HL-60/S4 treated with retinoic acid at 250 ng/mL for 4 days and 3 days (cell line): ENCODE measurements around the gene CCNY.

Source experiments
- in situ Hi-C: fragments of 300-500 bp; cut with MboI; formaldehyde crosslinking; loops from 2 replicates; pipeline ENCODE4 v1.7.0; 2022; ENCODE audit warnings: low sequenced_read_pairs

Gene CCNY

DNA sequence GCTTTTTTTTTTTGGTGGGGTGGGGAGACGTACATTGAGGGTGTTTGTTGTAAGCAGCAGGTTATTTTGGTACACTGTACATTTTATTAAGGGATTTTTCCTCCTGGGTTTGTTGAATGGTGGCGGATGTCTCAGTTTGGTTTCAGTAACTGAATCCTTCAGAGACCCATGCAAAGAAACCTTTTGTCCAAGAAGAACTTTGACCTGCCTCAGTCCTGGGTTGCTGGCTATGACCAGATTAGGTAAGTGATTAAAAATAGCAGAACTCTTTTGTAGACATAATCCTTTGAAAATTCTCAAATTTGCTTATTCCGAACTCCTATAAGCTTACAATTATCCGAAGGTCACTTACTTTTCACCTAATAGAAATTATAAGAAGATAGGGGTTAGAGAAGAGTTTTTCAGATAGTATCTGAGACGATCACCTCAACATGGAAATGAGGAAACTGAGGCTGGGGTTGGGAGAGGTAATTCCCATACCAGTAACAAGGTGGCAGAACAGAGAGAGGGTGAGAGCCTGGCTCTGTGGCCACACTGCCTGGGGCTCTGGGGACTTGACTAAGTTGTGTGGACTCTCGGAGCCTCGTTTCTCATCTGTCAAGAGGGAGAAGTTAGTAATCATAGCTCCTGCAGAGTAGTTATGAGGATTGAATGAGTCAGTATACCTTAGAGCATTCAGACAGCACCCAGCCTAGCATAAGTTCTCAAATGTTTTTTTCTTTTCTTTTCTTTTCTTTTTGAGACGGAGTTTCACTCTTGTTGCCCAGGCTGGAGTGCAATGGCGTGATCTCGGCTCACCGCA is 87.4 kb downstream of the CCNY start:
- in situ Hi-C loops: no loop called here

DNA sequence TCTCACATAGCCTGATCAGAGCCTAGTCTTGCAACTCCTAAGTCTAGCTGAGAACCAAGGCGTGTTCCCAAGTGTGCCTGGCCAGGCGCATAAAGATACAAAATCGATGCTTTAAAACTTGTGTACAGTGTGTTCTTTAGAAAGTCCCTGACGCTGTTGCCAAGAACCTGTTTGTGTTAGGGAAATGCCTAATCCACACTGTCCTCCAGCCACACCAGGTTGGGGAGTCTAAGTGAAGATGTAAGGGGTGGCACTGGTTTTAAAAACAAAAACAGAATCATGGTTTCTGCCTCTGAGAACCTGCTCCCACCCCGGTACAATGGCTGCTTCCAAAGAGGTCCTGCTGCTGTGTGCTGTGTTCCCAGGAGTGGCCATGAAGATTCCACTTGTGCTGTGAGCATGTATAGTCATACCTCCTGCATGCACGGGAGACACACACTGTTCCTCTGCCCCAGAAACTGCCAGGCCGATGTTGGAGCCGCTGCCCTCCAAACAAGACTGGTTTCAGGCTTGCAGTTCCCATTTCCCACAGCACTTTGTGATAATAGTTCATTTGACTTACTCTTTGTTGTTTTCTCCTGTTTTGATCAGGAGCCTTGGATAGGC is 88.5 kb downstream of the CCNY start:
- in situ Hi-C loops: no loop called here

DNA sequence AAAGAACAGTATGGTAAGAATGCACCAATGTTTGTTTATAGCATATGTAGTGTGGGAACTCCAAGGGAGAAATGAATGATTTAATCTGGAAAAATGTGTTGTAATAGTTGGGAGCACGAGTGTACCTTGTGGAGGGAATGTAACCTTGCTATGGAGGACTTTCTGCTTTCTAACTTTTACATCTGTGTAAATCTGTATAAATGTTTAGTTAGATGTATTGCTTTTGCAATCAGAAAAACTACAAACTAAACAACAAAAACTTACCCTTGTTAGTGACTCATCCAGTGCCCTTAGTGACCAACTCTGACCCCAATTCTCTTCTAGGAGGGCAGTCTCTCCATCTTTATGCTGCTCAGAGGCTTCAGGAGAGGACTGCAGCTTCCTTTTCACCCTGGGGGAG is 89.3 kb downstream of the CCNY start:
- in situ Hi-C loops: no loop called here

DNA sequence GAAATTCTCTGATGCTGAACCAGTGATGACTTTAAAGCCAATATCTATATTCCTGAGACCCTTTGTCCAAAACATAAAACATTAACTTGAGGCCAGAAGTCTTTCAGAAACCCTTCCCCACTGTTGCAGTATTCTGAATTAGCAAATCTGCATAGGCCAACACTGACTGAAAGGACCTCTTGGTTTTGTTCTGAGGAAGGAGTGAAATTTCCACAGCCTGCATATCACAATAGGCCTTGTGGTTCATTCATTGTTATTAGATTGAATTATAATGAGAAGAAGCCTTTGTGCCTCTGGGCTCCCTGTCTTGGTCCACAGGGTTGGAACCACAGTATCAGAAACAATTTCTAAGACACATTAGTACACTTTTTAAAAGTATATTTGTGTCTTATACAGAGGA is 90.3 kb downstream of the CCNY start:
- in situ Hi-C loops: no loop called here

DNA sequence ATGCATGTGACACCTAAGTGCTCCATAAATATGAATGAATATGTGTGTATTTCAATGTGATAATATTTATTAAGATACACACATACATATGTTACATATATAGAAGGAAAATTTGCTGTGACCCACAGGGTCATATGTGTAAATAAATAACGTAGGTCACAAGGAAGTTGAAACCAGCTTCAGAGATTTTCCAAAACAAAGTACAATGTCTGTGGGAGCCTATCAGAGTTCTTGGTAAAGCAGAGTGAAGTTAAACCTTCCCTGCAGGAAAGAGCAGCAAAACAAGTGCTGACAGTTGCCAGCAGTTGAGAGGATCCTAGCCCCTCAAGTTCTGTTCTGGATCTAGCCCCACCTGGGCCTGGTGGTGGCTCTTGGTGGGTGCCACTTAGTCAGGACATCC is 91.2 kb downstream of the CCNY start:
- in situ Hi-C loops: no loop called here

DNA sequence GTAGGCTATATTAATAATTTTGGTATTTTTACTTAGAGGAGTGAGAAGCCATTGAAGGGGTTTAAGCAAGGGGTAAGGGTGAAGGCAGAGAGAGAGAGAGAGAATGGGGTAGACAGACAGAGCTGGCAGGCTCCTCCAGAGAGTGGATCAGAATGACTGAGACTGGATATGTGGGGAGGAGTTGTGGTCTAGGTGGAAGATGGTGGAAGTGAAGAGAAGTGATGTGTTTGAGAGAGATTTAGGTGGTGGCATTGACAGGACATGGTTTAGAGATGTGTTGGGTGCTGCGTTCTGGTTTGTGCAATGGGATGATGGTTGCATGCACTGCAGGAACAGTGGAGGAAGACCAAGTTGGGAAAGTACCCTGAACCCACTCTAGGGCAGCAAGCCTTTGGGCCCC is 92.2 kb downstream of the CCNY start:
- in situ Hi-C loops: no loop called here

DNA sequence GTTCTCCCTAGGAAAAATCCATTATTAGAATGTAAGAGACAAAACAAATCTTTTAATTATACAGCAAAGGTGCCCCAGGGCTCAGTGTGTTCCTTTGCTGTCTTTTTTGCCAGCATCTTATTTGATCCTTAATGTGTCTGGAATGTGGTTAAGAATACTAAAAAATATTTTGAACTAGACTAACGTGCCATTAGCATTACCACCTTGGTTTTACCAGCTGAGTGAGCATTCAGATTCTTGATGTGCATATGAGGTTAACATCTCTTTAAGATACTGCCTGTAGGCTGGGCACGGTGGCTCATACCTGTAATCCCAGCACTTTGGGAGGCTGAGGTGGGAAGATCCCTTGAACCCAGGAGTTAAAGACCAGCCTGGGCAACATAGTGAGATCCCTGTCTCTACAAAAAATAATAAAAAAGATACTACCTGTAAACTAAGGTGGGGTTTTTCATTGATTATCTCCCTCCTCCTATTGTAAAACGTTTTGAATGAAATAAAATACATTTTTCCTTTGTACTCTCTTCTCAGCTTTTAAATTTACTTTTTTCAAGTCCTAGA is 96.6 kb downstream of the CCNY start:
- in situ Hi-C loops: no loop called here

DNA sequence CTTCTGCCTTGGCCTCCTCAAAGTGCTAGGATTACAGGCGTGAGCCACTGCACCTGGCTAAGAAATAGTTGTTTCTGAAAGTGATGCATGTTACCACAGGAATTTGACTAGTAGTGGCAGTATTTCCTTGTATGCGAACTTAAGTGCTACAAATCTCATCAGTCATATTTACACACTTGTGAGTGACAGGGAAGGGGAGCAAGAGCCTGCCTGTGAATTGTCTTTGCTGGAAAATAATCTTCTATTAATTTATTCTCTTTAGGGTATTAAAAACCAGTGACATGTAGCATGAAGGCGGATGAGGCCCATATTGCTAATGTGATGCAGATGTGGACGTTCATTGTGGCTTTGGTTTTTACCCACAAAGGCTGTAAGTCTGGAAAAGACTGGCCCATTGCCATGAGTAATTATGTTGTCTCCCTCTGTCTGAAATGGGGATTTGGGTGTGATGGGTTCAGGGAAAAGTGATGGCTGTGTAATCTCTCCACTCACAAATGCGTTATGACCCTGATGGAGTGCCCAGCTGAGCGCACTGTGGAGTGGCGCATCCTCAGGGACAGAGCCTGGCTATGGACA is 97.6 kb downstream of the CCNY start:
- in situ Hi-C loops: no loop called here

DNA sequence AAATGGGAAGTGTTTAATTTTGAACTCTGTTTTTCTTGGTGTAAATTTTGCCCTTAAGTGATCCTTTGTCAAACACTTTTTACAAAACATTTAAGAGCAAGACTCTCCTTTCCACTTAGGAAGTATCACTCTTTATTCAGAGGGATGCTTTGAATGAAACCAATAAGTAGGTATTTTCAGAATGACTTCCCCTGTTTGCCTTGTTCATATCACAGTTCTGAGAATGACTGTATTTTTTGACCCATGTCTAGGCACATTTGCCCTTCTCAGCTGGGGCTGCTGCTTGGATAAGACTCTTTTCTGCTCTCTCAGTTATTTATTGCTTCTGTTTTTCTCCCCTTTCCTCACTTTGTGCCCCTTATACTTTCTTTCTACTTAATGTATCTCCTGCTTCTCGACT is 98.2 kb downstream of the CCNY start:
- in situ Hi-C loops: no loop called here

DNA sequence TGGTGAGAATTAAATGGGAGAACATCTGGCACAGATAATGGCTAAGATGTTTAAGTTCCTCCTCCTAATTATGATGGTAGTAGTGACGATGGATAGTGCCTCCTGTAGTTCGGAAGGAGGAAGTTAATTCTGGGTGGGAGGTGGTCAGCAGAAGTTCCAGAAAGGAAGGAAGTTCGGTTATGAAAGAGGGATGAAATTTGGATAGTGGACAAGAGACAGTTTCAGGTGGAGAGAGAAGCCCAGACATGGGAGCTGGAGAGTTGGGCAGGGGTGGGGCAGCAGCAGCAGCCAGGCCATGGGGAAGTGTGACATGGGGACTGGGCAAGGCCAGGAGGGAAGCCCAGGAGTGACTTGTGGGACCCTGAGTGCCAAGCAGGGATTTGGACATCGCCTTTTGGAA is 99.5 kb downstream of the CCNY start:
- in situ Hi-C loops: no loop called here

DNA sequence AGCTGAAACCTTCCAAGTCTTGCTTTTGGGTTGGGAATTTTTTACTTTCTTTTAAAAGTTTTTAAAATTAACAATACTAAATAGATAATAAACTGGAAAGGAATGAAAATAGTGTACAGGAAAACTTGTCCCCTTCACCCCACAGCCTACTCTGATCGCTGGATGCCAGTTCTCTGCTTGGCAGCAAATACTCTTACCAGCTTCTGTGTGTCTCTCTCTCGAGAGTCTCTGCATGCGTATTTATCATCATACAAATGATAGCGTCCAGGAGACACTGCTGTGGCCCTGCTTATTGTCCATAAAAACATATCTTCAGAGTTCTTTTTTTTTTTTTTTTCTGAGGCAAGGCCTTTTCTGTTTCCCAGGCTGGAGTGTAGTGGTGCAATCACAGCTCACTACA is 101.5 kb downstream of the CCNY start:
- in situ Hi-C loops: no loop called here

DNA sequence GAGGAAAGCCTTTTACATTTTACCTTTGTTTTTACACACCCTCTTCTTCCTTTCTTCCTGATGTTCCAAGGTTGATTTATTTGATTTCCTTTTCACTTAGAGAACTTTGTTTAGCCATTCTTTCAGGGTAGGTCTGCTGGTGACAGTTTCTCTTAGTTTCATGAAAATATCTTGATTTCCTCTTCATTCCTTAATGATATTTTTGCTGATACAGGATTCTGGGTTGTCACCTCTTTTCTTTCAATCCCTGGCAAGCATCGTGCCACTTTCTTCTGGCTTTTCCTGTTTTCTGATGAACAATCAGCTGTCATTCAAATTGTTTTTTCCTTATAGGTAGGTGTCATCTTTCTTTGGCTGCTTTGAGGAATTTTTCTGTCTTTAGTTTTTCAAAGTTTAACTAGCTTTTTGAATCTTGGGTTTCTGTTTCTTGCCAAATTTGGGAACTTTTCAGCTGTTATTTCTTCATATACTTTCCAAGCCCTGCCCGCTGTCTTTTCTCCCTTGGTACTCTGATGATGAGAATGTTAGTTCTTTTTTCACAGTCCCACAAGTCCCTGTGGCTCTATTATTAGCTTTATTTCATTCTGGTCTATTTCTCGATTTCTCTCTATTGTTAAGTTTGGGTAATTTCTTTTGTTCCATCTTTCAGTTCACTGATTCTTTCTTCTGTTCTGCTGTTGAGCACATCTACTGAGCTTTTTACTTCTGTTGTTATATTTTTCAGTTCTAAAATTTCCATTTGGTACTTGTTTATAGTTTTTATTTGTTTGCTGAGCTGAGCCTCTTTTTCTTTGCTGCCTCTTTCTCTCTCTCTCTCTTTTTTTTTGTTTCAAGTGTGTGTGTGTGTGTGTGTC is 102.6 kb downstream of the CCNY start:
- in situ Hi-C loops: no loop called here

DNA sequence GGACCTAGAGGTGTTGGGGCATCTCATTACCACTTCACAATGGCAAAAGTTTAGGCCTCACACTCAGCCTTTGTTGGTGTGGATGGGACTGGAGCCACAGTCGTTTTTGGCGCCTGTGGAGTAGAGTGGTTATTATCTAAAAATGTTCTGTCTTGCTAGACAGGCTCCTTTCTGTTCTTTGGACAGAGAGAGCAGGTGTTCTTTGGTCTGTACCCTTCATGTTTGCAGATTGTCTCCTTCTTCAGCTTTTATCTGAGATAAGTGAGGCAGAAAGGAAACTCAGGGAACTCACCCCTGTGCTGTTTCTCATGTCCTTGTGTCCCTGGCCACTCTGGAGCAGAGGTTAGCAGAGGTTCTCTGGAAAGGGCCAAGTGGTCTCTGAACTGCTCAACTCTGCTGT is 103.7 kb downstream of the CCNY start:
- in situ Hi-C loops: no loop called here

DNA sequence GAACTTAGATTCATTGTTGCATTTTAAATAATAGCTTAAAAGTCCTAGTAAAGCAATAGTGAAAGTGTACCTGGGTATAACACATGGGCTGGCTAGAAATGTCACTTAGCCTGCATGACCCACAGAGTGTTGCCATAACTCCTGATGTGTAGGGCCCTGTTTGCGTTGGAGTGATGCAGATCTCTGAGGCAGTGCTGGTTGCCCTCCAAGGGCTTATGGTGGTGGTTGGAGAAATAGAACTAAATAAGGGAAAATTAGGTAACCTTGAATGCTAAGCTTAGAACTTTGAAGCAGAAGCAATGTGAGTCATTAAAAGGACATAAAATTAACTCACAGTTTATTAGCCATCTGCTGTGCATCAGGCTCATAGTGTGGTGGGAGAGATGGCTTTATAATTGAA is 105.7 kb downstream of the CCNY start:
- in situ Hi-C loops: no loop called here

DNA sequence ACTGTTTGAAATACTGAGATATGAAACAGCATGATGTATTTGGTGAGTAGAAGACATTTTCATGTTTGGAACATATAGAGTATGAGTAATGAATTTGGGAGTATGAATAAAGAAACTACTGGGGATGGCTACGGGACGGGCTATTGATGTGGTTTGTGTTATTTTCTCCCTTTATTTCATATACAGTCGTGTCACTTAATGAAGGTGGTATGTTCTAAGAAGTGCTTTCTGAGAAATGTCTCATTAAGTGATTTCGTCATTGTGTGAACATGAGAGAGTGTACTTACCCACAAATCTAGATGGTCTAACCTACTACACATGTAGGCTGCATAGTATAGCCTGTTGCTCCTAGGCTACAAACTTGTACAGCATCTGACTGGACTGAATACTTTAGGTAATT is 106.3 kb downstream of the CCNY start:
- in situ Hi-C loops: no loop called here

DNA sequence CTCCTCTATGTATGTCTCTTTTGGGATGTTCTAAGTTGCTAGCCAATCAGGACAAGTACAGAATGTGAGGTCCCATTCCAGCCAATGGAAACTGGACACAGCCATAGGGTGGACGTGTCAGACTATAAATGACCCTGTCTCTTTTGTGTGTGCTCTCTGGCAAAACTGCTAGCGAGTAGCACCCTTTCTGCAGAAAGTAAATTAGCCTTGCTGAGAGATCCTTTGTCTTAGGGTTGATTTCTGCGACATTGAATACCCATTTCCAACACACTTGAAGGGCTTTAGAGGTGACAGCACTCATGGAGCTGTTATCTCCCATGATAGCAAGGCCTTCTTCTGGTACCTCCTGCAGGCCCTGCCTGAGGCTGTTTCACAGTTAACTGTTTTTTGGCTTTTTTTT is 107.5 kb downstream of the CCNY start:
- in situ Hi-C loops: no loop called here

DNA sequence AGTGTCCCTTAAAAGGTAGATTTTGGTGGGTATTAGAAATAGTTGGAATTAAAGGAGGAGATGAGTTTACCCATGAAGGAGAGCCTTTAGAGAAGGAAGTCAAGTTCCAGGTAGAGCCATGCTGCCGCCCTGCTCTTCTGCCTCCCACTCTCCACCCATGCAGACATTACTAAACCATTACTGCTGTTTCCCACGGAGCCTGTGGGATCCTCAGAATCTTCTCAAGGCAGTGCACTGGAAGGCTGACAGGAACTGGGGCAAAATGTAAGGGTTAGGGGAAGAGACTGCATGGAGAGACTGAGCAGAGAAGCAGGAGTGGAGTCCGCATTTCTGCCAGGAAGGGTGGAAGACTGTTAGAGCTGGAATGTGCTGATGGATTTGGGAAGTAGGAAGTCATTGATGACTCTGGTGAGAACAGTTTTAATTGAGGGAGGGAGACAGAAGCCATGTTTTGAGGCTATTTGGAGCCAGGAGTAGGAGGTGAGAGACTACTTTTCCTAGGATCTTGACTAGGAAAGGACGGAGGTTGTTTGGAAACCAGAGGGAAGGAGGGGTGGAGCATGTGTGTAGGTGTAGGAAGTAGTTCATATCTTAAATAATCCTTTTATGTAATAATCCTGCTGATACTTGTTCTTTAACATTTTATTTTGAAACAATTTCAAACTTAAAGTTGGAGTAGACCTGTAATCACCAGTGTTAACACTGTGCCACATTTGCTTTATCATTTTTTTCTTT is 109.0 kb downstream of the CCNY start:
- in situ Hi-C loops: no loop called here

DNA sequence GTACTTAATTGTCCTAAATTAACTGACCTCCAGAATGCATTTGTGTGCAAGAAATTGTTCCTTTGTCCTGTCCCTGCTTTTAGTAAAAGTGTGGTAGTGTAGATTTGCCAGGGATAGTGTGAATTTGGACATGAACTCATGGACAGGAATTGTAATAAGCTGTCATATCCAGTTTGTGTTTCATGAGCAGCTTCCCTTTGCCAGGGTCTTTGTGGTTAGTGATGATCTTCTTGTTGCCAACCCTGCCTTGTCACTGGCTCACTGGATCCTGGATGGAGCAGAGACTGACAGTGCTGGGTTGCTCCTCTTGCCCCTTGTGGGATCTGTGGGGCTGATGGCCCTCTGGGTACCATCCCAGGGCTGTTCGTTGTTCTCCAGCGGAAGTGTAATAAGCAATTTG is 110.1 kb downstream of the CCNY start:
- in situ Hi-C loops: no loop called here

DNA sequence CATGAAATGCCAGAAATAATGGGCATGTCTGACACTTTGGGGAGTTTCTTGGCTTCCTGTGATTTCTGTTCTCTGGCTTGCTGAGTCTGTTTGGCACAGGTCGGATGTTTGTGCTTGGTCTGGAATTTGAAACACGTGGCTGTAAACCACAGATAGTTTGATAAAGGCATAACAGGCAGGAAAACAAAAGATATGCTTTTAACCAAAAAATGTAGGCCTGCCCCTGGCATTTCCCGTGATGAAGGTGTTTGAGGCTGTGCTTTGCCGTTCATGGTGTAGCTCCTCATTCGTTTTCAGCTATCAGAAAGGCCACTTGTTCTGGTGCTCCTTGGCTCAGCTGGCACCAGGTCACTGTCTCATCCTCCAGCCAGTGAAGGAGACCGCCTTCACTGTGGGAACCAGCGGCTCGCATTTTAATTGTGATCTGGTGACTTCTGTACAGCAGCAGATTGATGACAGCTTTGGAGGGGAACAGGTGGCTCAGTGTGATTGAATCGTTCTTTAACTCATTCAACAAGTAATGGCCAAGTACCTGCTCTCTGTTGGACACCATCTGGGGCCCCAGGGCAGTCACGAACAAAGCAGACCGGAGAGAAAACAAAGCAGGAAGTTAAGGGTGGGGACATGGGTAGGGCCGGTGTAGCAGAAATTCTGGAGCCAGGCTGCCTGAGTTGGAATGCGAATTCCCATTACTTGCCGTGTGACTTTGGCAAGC is 111.5 kb downstream of the CCNY start:
- in situ Hi-C loops: no loop called here
